GM23338 (cell line): Measurements from ENCODE around the gene FAM32A. TPM values are rescaled to one million over a fixed set of nuclear protein-coding genes. Genes with fewer than 3 reads are reported as not detected.

Source experiments
- ATAC-seq: fragments of 200-7000 bp; cut with Tn5 transposase; 3 replicates; pipeline ENCODE4 v1.9.1; 2020
- DNase-seq: peaks from one replicate; pipeline ENCODE4 v3.0.0-alpha.2; 2015; ENCODE audit warnings: low spot score
- H2AFZ ChIP-seq: fragments of 200-600 bp; sonication (generic); 2 replicates; pipeline ENCODE4 v1.8.0; 2016; ENCODE audit warnings: antibody characterized with exemption, mild to moderate bottlenecking, moderate library complexity
- H3F3A ChIP-seq: fragments of 200-600 bp; sonication (generic); replicated peaks from 2 replicates; pipeline ENCODE4 v1.8.0; 2017; ENCODE audit warnings: antibody characterized with exemption, mixed run types, low read depth
- H3K27ac ChIP-seq: fragments of 200-600 bp; sonication (generic); 2 replicates; pipeline ENCODE4 v1.6.1; 2016; ENCODE audit warnings: low read depth
- H3K27me3 ChIP-seq: fragments of 200-600 bp; sonication (generic); 2 replicates; pipeline ENCODE4 v1.8.0; 2016; ENCODE audit warnings: mild to moderate bottlenecking, mixed run types, moderate library complexity; ENCODE audit not compliant: insufficient read depth
- H3K36me3 ChIP-seq: fragments of 200-600 bp; sonication (generic); 2 replicates; pipeline ENCODE4 v1.8.0; 2016; ENCODE audit warnings: mild to moderate bottlenecking; ENCODE audit not compliant: insufficient read depth
- H3K4me1 ChIP-seq: fragments of 200-600 bp; sonication (generic); 2 replicates; pipeline ENCODE4 v1.8.0; 2016; ENCODE audit warnings: mild to moderate bottlenecking, moderate library complexity; ENCODE audit not compliant: insufficient read depth
- H3K4me2 ChIP-seq: fragments of 200-600 bp; sonication (generic); 2 replicates; pipeline ENCODE4 v1.7.1; 2017; ENCODE audit warnings: mixed run types
- H3K4me3 ChIP-seq: fragments of 200-600 bp; sonication (generic); 2 replicates; pipeline ENCODE4 v1.6.1; 2016; ENCODE audit warnings: mixed run types
- H3K79me2 ChIP-seq: fragments of 200-600 bp; sonication (generic); replicated peaks from 2 replicates; pipeline ENCODE4 v1.8.0; 2017; ENCODE audit warnings: mild to moderate bottlenecking; ENCODE audit not compliant: insufficient read depth
- H3K9me2 ChIP-seq: fragments of 200-600 bp; sonication (generic); 2 replicates; pipeline ENCODE4 v1.8.0; 2017; ENCODE audit not compliant: insufficient read depth
- H4K20me1 ChIP-seq: fragments of 200-600 bp; sonication (generic); replicated peaks from 2 replicates; pipeline ENCODE4 v1.8.0; 2017; ENCODE audit warnings: mild to moderate bottlenecking; ENCODE audit not compliant: insufficient read depth
- H3K27ac Mint-ChIP-seq: 2 replicates; pipeline ENCODE4 v1.8.0; 2020; ENCODE audit warnings: inconsistent platforms, mild to moderate bottlenecking, moderate library complexity, mixed read lengths
- H3K27me3 Mint-ChIP-seq: 3 replicates; pipeline ENCODE4 v1.8.0; 2022; ENCODE audit warnings: low read depth, mild to moderate bottlenecking, moderate library complexity, mixed read lengths, inconsistent platforms; ENCODE audit not compliant: insufficient read depth, poor library complexity
- H3K36me3 Mint-ChIP-seq: 3 replicates; pipeline ENCODE4 v1.8.0; 2021; ENCODE audit warnings: low read depth, mild to moderate bottlenecking, inconsistent platforms, moderate library complexity, mixed read lengths
- H3K4me1 Mint-ChIP-seq: 3 replicates; pipeline ENCODE4 v1.8.0; 2020; ENCODE audit warnings: mild to moderate bottlenecking, inconsistent platforms, mixed read lengths
- H3K4me3 Mint-ChIP-seq: 3 replicates; pipeline ENCODE4 v1.8.0; 2021; ENCODE audit warnings: moderate library complexity, mild to moderate bottlenecking, inconsistent platforms, mixed read lengths
- H3K9me3 Mint-ChIP-seq: 3 replicates; pipeline ENCODE4 v1.8.0; 2020; ENCODE audit warnings: moderate library complexity, mild to moderate bottlenecking, inconsistent platforms, mixed read lengths
- CTCF ChIP-seq, 2 experiments: fragments of 200-600 bp in 1 of 2; sonication (generic) in 1 of 2; conservative IDR thresholded peaks; 2 replicates each; pipeline versions ENCODE4 v1.5.1 to v1.6.1; 2016 to 2017; ENCODE audit warnings: antibody characterized with exemption in 2 of 2, low read depth in 2 of 2, mild to moderate bottlenecking in 2 of 2, moderate library complexity in 1 of 2
- ETS1 ChIP-seq: IDR thresholded peaks from 2 replicates; pipeline ENCODE4 v1.6.1; 2016; ENCODE audit warnings: antibody characterized with exemption
- EZH2 ChIP-seq: fragments of 200-600 bp; sonication (generic); IDR thresholded peaks from one replicate; pipeline ENCODE4 v1.8.0; 2017; ENCODE audit warnings: antibody characterized with exemption, mild to moderate bottlenecking, low read depth; ENCODE audit not compliant: unreplicated experiment
- NANOG ChIP-seq: IDR thresholded peaks from 2 replicates; pipeline ENCODE4 v1.6.1; 2016; ENCODE audit warnings: antibody characterized with exemption, borderline replicate concordance
- POLR2AphosphoS5 ChIP-seq: IDR thresholded peaks from 2 replicates; pipeline ENCODE4 v1.6.1; 2016; ENCODE audit warnings: antibody characterized with exemption, low read depth
- REST ChIP-seq: IDR thresholded peaks from one replicate; pipeline ENCODE4 v1.6.1; 2018; ENCODE audit warnings: antibody characterized with exemption; ENCODE audit not compliant: unreplicated experiment
- STAT1 ChIP-seq: IDR thresholded peaks from one replicate; pipeline ENCODE4 v1.6.1; 2016; ENCODE audit warnings: antibody characterized with exemption; ENCODE audit not compliant: unreplicated experiment
- polyA plus RNA-seq: library from polyadenylated mRNA; unstranded; fragments of >200 nt; fragmentation: Nextera tagmentation; extraction: Ambion mirVana; gene quantifications from 2 replicates; pipeline ENCODE4 v1.2.1, GENCODE V29; 2016
- total RNA-seq: library from RNA; depleted of rRNA; stranded (reverse); fragments of >200 nt; shearing (Covaris generic); gene quantifications from 2 replicates; pipeline ENCODE4 v1.2.3, GENCODE V29; 2014

The FAM32A gene
- total and polyA plus RNA-seq, 2 experiments from 2014 or later: 58.2 to 67.3 TPM

DNA sequence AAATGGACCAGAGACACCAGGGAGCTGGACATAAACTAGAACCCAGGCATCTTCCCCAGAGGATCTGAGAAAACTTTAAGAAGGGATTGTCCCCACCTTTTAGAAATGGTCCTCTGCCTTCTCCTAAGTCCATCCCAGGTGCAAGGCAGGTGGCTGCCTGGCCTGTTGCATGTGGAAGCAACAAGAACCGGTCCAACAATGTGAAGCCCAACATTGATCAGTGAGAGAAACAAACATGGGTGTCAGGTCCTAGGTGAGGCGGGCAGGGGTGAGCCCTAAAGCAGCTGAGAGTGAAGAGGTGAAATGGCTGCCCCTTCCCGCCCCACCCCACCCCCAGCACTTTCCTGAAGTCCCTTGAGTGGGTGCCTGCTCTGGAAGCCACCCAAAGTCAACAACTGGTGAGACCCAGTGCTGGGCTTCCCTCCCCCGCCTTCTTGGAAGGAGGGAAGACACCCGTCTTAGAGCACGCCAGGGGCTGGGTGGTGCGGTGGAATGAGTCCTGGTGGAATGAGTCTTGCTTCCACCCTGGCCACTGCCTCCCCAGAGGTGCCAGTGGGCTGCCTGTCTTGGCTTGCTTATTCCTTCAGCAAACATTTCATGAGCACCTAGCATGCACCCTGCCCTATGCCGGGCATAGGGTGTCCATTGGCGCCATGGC lies 14.2 kb downstream of the FAM32A start (continued):
- no peak for TF ChIP-seq ETS1

DNA sequence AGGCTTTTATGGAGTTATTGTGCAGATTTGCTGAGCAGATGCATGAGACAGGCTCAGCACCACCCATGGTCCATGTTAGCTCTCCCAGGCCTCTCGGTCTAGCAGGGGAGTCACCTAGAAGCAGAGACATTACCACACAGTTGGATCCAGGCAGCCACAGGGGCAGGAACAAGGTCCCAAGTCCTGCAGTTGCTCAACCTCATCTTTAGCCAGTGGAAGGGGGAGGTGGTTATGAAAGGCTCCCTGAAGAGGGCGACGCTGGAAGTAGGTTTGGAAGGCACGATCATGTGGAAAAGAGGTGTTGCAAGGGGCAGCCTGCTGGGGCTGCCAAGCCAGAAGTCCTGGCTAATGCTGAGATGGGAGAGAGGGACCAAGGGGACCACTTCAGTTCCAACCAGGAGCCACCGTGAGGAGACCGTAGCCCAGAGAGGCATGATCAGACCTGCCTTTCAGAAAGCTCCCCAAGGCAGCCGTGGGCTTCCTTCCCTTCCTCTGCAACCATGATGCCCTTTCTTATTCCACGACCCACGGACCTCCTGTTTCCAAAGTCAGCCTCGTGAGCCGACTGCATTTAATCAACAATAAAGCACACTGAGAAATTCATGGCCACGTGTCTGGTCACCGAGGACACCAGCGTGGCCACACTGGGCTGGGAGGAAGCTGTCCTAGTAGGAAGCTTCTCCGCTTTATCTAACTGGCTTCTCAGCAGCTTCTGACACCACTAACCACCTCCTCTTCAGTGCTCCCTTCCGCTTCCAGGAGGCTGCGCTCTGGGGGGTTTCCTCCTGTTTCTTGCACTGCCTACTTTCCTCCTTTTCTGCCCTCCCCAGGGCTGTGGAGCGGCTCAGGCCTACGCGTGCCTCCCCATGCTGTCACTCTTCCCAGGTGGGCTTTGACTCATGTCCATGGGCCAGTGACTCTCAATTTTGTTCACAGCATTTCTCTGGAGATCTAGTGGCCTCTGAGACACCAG lies 15.1 kb downstream of the FAM32A start:
- H3K27ac Mint-ChIP-seq: no peak overlapping the region; the same call in 1 of the 2 replicates
- no peak overlapping the region for H3K4me3 Mint-ChIP-seq
- H3K36me3 Mint-ChIP-seq: no peaks in the 10 kb centered on the region; the same call in 2 of the 3 replicates
- ATAC-seq (no peak), DNase-seq (peak; percentile 21)
- no peak overlapping the region for H2AFZ ChIP-seq
- H3K9me3 Mint-ChIP-seq: no peaks in the 10 kb centered on the region
- no peaks in the 10 kb centered on the region; the same call in 1 of the 2 replicates for H4K20me1 ChIP-seq
- H3F3A ChIP-seq: no peaks in the 10 kb centered on the region
- no peaks in the 10 kb centered on the region for H3K27me3 ChIP-seq
- no peaks in the 10 kb centered on the region for H3K36me3 ChIP-seq
- peaks cover 7% of the 10 kb centered on the region for H3K4me1 Mint-ChIP-seq
- H3K4me2 ChIP-seq: no peak overlapping the region
- no peaks in the 10 kb centered on the region for H3K79me2 ChIP-seq
- no peak overlapping the region for H3K27ac ChIP-seq
- TF ChIP-seq CTCF (conservative IDR thresholded peaks at IDR 0.05; ENCODE audit: low read depth in 2 of 2) (peak in 1 of 2 experiments; percentile 29; a peak in 2 of 4 replicates), EZH2 (no peak)
- H3K27me3 Mint-ChIP-seq: peaks cover 4% of the 10 kb centered on the region
- H3K4me1 ChIP-seq: peaks cover 3% of the 10 kb centered on the region
- no peaks in the 10 kb centered on the region for H3K9me2 ChIP-seq
- no peak overlapping the region for H3K4me3 ChIP-seq

DNA sequence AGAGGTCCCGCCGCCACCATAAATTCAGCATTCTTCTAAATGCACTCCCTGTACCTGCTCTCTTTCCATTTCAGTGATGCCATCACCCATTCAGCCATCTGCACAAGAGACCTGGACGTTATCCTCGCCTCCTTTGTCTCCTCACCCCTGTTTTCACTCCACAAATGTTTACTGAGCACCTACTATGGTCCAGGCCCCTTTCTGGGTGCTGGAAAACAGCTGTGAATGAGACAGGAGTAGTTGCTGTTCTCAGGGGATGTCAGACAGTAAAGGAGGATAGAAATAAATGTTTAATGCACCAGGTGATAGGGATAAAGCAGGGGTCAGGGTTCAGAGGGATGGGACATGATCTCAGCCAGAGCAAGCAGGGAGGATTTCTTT lies 15.8 kb downstream of the FAM32A start:
- H3K27ac ChIP-seq: no peak overlapping the region
- H2AFZ ChIP-seq: no peak overlapping the region
- no peaks in the 10 kb centered on the region for H3F3A ChIP-seq
- H3K36me3 Mint-ChIP-seq: no peaks in the 10 kb centered on the region; the same call in 2 of the 3 replicates
- H3K9me3 Mint-ChIP-seq: no peaks in the 10 kb centered on the region
- no peak for DNase-seq
- H3K4me1 Mint-ChIP-seq: peaks cover 7% of the 10 kb centered on the region
- H3K79me2 ChIP-seq: no peaks in the 10 kb centered on the region
- H3K9me2 ChIP-seq: no peaks in the 10 kb centered on the region
- H3K4me3 Mint-ChIP-seq: no peak overlapping the region; the same call in 2 of the 3 replicates
- H3K27me3 ChIP-seq: no peaks in the 10 kb centered on the region
- H3K4me2 ChIP-seq: no peak overlapping the region
- no peak overlapping the region for H3K27ac Mint-ChIP-seq
- peaks cover 3% of the 10 kb centered on the region for H3K4me1 ChIP-seq
- H4K20me1 ChIP-seq: no peaks in the 10 kb centered on the region; the same call in 1 of the 2 replicates
- no peaks in the 10 kb centered on the region for H3K36me3 ChIP-seq
- H3K4me3 ChIP-seq: no peak overlapping the region
- ATAC-seq: no peak
- peaks cover 4% of the 10 kb centered on the region for H3K27me3 Mint-ChIP-seq
- TF ChIP-seq POLR2AphosphoS5 (no peak), REST (no peak), STAT1 (no peak), NANOG (no peak)
